K562 (cell line): ENCODE results near the gene PCCA. TPM values are rescaled to one million over a fixed set of nuclear protein-coding genes. Genes with fewer than 3 reads are reported as not detected.
A peak's percentile ranks its signal among the peaks of the same experiment; 100 is the strongest.

ENCODE experiments used
- ATAC-seq: fragments of 200-7000 bp; cut with Tn5 transposase; 3 replicates; pipeline ENCODE4 v1.9.1; 2020; ENCODE audit warnings: moderate library complexity
- BruUV-seq: library from RNA; stranded (reverse); fragments of 400-500 nt; replicated peaks from 2 replicates; lab custom pipeline; 2021; lab: Mats Ljungman, UMichigan
- CTCF ChIA-PET: fragments of 300-600 bp; formaldehyde crosslinking; extraction: SDS; loops from one replicate; lab custom pipeline; 2021; ENCODE audit warnings: low intra/inter-chr PET ratio; lab: Yijun Ruan, JAX
- POLR2A ChIA-PET: fragments of 300-600, 350-650 bp; sonication (Branson Sonifier 250); formaldehyde crosslinking; extraction: SDS; loops from one replicate; lab custom pipeline; 2021; ENCODE audit warnings: antibody characterized with exemption, inconsistent platforms; lab: Yijun Ruan, JAX
- DNase-seq, 4 experiments: peaks; one replicate each; pipeline versions ENCODE4 v3.0.0 to v3.0.0-alpha.2; 2011 to 2018; ENCODE audit warnings: low spot score in 3 of 4, mixed read lengths in 3 of 4; ENCODE audit errors: extremely low read depth in 1 of 4
- FAIRE-seq: peaks from 2 replicates; lab custom pipeline; 2011; peaks lifted over from hg19 to GRCh38; lab: Jason Lieb, UNC
- H2AFZ ChIP-seq: 2 replicates; pipeline ENCODE4 v1.6.0; 2011; ENCODE audit warnings: low read depth, low read length, control low read depth, inconsistent platforms
- H3K27ac ChIP-seq: fragments of 200-600 bp; 3 replicates; pipeline ENCODE4 v1.8.0; 2011; ENCODE audit warnings: low read depth, mild to moderate bottlenecking, control low read depth, inconsistent platforms, low read length, moderate library complexity, mixed read lengths; ENCODE audit errors: extremely low read depth
- H3K27me3 ChIP-seq, 2 experiments: fragments of 300-600 bp in 1 of 2; 2 replicates in 1 of 2; 3 replicates in 1 of 2; pipeline versions ENCODE4 v1.6.0 to v1.8.0; 2011; ENCODE audit warnings: inconsistent platforms in 2 of 2, low read length in 2 of 2, mild to moderate bottlenecking in 1 of 2, mixed read lengths in 1 of 2, moderate library complexity in 1 of 2; ENCODE audit not compliant: control insufficient read depth in 2 of 2, insufficient read depth in 2 of 2
- H3K36me3 ChIP-seq: fragments of 300-600 bp; 3 replicates; pipeline ENCODE4 v1.8.0; 2011; ENCODE audit warnings: mild to moderate bottlenecking, low read length, inconsistent platforms; ENCODE audit not compliant: control insufficient read depth, insufficient read depth
- H3K4me1 ChIP-seq, 2 experiments: fragments of 200-600 bp in 1 of 2; replicated peaks in 1 of 2; 2 replicates in 1 of 2; 3 replicates in 1 of 2; pipeline versions ENCODE4 v1.5.1 to v1.8.0; 2011; ENCODE audit warnings: inconsistent platforms in 2 of 2, low read length in 2 of 2, mild to moderate bottlenecking in 1 of 2, mixed read lengths in 1 of 2, moderate library complexity in 1 of 2; ENCODE audit not compliant: control insufficient read depth in 2 of 2, insufficient read depth in 2 of 2
- H3K4me2 ChIP-seq: 2 replicates; pipeline ENCODE4 v1.6.1; 2011; ENCODE audit warnings: low read length, control low read depth, inconsistent platforms, mixed read lengths; ENCODE audit not compliant: insufficient read depth
- H3K4me3 ChIP-seq: fragments of 200-600 bp; sonication (generic), shearing (Covaris generic); 2 replicates; pipeline ENCODE4 v1.5.1; 2016; ENCODE audit warnings: control low read depth, inconsistent platforms
- H3K79me2 ChIP-seq: fragments of 200-600 bp; 3 replicates; pipeline ENCODE4 v1.8.0; 2011; ENCODE audit warnings: low read length, inconsistent platforms; ENCODE audit not compliant: control insufficient read depth, insufficient read depth
- H3K9ac ChIP-seq, 2 experiments: 2 replicates each; pipeline versions ENCODE4 v1.6.0 to v1.6.1; 2011; ENCODE audit warnings: low read depth in 2 of 2, low read length in 2 of 2, control low read depth in 1 of 2, inconsistent platforms in 1 of 2, mild to moderate bottlenecking in 1 of 2, mixed read lengths in 1 of 2; ENCODE audit not compliant: insufficient read depth in 1 of 2
- H3K9me1 ChIP-seq: one replicate; pipeline ENCODE4 v1.6.0; 2011; ENCODE audit warnings: inconsistent platforms, mild to moderate bottlenecking, low read length, moderate library complexity; ENCODE audit not compliant: control insufficient read depth, insufficient read depth
- H3K9me3 ChIP-seq: replicated peaks from 2 replicates; pipeline ENCODE4 v1.5.1; 2011; ENCODE audit warnings: low read depth, low read length, inconsistent platforms; ENCODE audit not compliant: control insufficient read depth, insufficient read depth
- H4K20me1 ChIP-seq: replicated peaks from 2 replicates; pipeline ENCODE4 v1.6.1; 2011; ENCODE audit warnings: low read length, inconsistent platforms, mixed read lengths; ENCODE audit not compliant: control insufficient read depth, insufficient read depth
- NFIC ChIP-seq: fragments of 450-650 bp; IDR thresholded peaks from 2 replicates; pipeline ENCODE4 v1.6.1; 2017; ENCODE audit warnings: mild to moderate bottlenecking, inconsistent platforms
- TEAD2 ChIP-seq: fragments of 450-650 bp; IDR thresholded peaks from 2 replicates; pipeline ENCODE4 v1.6.1; 2016; ENCODE audit warnings: missing genetic modification characterization, control low read depth, missing compliant biosample characterization
- TRIM24 ChIP-seq, 2 experiments: fragments of 450-650 bp; IDR thresholded peaks; 2 replicates each; pipeline ENCODE4 v1.6.1; 2016
- USF2 ChIP-seq: sonication (generic); formaldehyde crosslinking; IDR thresholded peaks from 2 replicates; pipeline ENCODE4 v1.5.0; 2020; ENCODE audit warnings: missing genetic modification reagents
- ZHX1 ChIP-seq: fragments of 150-350 bp; conservative IDR thresholded peaks from 2 replicates; pipeline ENCODE4 v1.6.1; 2014; ENCODE audit warnings: low read length
- WGBS: fragments of 100-300 bp; shearing (Covaris generic); methylation state at CpG from one replicate; pipeline ENCODE4 v1.1.6; 2016; ENCODE audit warnings: low coverage, mixed read lengths; ENCODE audit not compliant: insufficient coverage; ENCODE audit errors: missing lambda C conversion rate; 5-methylcytosine and 5-hydroxymethylcytosine counted together
- in situ Hi-C: fragments of 300-500 bp; cut with MboI; formaldehyde crosslinking; loops from 4 replicates; pipeline ENCODE4 v1.15.0; 2018; ENCODE audit warnings: inconsistent platforms, mixed read lengths
- intact Hi-C: fragments of 100-400 bp; cut with micrococcal nuclease; formaldehyde crosslinking; loops from 2 replicates; pipeline ENCODE4 v1.14.2; 2022
- polyA plus RNA-seq, 8 experiments: library from polyadenylated mRNA; depleted of rRNA in 4 of 8; stranded (reverse) in 5 of 8; unstranded in 3 of 8; fragments of >200 nt; fragmentation: Nextera tagmentation in 2 of 8; fragmentation: Illumina TruSeq in 1 of 8; extraction: Ambion mirVana in 2 of 8; extraction: Trizol in 1 of 8; gene quantifications; 2 replicates each; pipeline versions ENCODE4 v1.2.1 to v1.2.3, GENCODE V29; 2011 to 2014; ENCODE audit warnings: inconsistent platforms in 1 of 8, missing spikeins in 1 of 8
- total RNA-seq, 7 experiments: library from RNA; depleted of rRNA in 6 of 7; stranded (reverse); fragments of >200 nt in 6 of 7; fragmentation: Illumina TruSeq in 2 of 7; extraction: Trizol in 2 of 7; gene quantifications; 2 replicates each; pipeline versions ENCODE4 v1.2.1 to v1.2.3, GENCODE V29; 2011 to 2021; ENCODE audit warnings: low replicate concordance in 1 of 7

Gene PCCA
- total and polyA plus RNA-seq, 9 of the 15 experiments (the other 6 are each of a cell fraction or from before 2014, with no cell fraction given): 5.2 to 14.1 (median 9.7) TPM

- in situ Hi-C loops: no loop called here
- POLR2A ChIA-PET: no interaction called here
- no peak overlapping the region for H3K4me2 ChIP-seq
- no peak for FAIRE-seq
- TF ChIP-seq TEAD2 (tag) (no peak), TRIM24 (IDR thresholded peaks at IDR 0.05) (no peak), ZHX1 (no peak), USF2 (no peak), NFIC (peak; percentile 68)
- no peaks in the 10 kb centered on the region for H3K4me1 ChIP-seq
- BruUV-seq: no TSS peak
- H2AFZ ChIP-seq: no peak overlapping the region
- H3K36me3 ChIP-seq: no peaks in the 10 kb centered on the region
- H3K79me2 ChIP-seq: no peaks in the 10 kb centered on the region
- H4K20me1 ChIP-seq: no peaks in the 10 kb centered on the region; the same call in 1 of the 2 replicates
- H3K27ac ChIP-seq: no peak overlapping the region
- no peak for DNase-seq
- CTCF ChIA-PET: no interaction called here
- no peak for ATAC-seq
- H3K4me3 ChIP-seq: no peak overlapping the region
- H3K27me3 ChIP-seq: no peaks in the 10 kb centered on the region
- 22% methylated on average over 2 of the region's 2 CpGs for WGBS
- no peak overlapping the region for H3K9ac ChIP-seq
- no peaks in the 10 kb centered on the region for H3K9me1 ChIP-seq
- no peaks in the 10 kb centered on the region for H3K9me3 ChIP-seq
- intact Hi-C loops: no loop called here
Observed at GRCh38 chr13:100176801-100177400, 88.0 kb downstream of the PCCA start.
